GM18907 (cell line): ENCODE data around the gene MTG2.

Source experiments
- ATAC-seq: cut with Tn5 transposase; IDR thresholded peaks from one replicate; pipeline ENCODE4 v1.9.1; 2021; ENCODE audit warnings: mild to moderate bottlenecking, moderate library complexity; ENCODE audit not compliant: unreplicated experiment

The MTG2 gene

DNA sequence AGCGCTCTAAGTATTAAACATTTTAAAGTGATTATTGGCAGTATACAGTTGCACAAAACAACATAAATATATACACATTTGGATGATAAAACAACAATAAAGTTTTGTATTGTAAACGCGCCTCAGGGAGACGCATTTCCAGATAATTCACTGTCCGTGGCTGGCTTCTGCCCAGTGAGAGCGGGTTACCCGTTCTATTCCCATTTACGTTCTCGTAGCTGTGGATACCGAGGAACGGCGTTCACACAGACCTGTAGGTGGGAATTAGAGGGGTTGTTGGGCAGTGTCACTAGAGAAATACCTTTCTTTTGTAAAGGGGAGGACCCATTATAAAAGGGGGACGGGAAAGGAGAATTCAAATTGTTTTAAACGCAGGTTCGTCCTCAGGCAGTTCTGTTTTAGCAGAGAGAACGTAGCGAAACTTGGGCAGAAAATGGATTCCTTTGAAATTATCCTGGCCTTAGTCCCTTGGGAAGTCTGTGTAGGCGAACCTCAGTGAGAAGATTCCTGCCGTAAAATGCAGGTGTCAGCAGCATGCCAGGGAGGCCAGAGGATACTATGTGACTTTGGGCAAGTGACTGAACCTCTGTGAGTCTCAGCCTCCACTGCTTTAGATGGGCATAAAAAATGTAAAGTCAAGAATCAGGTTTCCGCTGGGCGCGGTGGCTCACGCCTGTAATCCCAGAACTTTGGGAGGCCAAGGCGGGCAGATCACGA lies 756 bp downstream of the MTG2 start:
- ATAC-seq: no peak

DNA sequence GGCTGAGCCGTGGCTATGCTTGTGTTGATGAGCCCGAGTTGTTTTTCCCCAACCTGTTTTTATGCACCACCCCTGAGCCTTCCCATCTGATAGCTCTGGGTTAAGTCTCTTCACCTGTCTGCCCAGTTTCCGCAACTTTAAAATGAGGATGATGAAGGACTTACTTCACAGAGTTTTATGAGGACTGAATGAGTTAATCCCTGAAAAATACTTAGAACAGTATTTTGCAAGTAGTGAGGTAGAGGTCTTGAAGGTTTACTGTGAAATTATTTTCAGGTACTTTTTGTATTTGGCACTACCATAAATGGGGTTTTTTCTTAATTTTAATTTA lies 3.2 kb downstream of the MTG2 start:
- ATAC-seq: no peak

DNA sequence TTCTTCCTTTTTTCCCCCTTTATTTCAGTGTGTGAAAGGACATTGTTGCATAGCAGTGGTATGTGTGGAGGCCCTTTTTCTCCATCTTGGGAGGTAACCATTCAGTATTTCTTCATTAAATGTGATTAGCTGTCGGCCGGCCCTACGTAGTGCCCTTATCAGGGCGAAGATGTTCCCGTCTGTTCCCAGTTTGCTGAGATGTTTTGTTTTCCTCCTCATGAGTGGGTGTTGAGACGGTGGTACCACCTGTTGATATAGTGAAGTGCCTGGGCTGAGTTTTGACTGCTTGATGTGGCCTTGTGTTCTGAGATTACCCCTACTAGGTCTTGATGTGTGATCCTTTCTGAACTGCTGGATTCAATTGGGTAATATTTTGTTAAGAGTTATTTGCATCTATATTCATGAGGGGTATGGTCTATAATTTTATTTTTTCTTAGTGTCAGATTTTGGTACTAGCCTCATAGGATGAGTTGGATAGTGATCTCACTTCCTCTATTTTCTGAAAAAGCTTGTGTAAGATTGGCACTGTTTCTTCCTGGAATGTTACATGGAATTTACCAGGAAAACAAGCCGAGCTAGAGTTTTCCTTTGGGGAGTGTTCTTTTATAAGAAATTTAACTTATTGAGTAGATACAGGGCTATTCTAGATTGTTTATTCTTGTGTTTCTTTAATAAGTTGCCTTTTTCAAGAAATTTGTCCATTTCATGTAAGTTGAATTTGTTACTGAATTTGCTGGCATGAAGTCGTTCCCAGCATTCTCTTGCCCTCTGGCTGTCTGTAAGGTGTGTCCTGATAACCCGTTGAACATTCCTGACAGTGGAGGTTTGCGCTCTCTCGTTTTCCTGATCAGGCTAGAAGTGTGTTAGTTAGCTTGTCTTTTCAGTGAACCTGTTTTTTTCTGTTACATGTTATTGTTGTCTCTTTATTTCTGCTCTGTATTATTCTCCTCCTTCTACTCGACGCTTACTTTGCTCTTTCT lies 4.3 kb downstream of the MTG2 start:
- no peak for ATAC-seq

DNA sequence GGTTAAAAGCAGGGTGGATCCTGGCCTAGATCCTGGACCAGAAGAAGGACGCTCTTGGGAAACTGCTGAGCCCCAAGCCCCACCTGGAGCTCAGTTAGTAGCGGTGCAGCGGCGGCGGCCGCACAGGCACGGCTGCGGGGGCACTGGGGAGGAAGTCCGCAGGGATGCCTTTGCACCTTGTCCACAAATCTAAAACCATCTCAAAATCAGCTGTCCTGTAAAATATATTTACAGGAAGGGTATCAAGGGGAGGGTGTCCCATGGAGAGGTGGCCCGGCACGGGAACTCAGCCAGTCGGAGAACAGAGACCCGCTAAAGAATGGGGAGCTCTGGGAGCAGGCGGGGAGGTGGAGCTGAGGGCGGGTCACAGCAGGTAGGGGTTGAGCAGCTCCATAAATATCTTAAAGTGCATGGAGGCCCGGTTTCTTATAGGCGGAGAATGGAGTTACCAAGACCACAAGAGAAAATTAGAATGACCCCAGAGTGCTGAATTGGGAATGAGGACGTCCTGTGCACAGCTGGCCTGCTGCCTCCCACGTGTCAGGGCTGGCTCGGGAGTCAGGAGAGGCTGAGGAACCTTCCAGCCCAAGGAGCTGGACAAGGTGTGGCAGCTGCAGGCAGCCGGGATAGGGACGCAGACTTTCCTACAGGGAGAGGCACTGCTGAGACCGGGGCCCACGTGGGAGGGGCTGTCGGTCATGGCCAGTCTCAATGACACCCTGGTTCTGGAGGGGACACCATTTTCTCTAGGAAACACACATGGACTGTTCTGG lies 8.0 kb downstream of the MTG2 start:
- ATAC-seq: no peak

DNA sequence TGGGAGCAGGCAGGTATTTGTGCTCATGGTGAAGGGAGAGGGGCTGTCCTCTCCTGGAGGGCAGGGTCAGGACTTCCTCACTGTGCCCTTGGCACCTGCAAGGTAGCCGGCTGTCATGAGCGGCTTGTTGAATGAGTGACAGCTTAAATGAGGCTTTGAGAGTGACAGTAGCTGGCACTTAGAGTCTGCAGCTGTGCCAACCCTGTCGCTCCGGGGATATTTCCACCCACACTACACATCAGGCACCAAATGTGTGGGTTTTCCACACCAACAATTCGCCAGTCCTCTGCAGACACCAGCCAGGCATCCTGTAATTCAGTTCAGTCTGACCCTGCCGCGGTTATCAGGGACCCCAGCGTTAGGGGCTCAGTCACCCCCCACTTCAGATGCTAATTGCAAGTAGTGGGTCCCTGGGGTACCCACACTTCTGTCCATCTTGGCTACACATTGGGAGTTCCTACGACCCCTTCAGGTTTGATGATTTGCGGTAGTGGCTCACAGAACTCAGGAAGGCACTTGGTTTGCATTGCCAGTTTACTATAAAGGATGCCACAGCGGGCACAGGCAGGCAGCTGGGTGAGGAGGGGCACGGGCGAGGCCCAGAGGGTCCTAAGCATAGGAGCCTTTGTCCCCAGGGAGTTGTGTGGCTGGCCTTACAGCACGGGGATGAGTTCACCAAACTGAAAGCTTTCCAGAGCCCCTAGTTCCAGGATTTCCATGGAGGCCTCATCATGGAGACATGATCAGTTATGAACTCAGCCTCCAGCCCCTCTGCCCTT lies 9.1 kb downstream of the MTG2 start:
- no peak for ATAC-seq

DNA sequence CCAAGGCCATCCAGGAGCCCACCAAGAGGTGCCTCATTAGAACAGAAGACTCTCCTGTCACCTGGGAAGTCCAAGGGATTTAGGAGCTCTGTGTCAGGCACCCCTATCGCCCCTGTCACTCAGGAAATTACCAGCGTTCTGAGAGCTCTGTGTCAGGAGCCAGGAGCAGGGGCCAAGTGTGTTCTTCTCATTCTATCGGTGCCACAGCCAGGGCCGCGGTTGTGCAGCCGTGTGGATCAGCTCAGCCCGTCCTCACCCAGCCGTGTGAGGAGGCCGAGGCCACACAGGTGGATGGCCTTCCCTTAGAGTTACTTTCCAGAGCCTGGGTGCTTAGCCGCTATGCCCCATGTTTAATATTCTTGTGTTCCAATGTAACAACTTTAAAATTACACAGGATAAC lies 9.8 kb downstream of the MTG2 start:
- no peak for ATAC-seq

DNA sequence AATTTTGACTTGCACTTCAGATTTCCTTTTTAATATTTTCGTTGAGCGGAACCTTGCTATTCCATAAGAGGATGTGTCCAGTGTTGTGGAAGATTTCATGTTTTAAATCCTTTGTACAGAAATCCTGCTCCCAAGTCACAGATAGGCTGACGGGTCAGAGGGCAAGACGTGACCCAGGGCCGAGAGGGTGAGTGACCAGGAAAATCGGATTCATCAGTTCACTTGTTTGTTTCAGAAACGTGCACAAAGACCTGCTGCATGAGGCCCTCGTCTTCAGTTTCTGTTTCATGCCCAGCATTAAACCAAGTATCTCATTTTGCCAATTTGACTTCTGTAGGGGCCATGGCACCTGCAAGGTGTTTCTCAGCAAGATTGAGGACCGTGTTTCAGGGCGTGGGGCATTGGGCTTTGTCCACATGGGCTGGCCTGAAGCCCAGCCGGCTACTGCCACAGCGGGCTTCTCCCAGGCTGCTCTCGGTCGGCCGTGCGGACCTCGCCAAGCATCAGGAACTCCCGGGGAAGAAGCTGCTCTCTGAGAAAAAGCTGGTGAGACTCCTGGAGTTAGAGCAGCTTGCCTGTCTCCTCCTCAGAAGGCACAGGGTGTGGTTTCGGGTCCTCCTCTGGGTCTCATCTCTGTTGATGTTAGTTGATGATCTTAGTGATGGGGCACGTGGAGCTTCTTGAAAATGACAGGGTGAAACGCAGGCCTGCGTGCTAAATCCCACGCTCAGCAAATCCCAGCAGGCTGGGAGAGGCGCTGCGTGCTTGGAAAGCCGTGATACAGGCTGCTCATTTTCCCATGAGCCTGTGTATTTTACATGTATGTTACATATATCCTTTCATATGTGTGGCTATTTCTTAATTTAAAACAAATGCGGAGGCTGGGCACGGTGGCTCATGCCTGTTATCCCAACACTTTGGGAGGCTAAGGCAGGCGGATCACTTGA lies 10.5 kb downstream of the MTG2 start:
- ATAC-seq: no peak

DNA sequence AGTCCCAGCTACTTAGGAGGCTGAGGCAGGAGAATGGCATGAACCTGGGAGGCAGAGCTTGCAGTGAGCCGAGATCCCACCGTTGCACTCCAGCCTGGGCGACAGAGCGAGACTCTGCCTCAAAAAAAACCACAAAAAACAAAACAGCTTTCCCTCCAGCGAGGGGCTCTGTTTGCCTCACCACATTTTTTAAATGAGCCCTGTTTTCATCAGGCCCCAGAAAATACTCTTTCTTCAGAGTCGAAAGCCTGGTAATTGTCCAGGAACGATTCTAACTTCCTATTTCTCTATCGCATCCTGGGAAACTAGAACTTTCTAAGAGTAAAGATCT lies 12.2 kb downstream of the MTG2 start:
- ATAC-seq: no peak

DNA sequence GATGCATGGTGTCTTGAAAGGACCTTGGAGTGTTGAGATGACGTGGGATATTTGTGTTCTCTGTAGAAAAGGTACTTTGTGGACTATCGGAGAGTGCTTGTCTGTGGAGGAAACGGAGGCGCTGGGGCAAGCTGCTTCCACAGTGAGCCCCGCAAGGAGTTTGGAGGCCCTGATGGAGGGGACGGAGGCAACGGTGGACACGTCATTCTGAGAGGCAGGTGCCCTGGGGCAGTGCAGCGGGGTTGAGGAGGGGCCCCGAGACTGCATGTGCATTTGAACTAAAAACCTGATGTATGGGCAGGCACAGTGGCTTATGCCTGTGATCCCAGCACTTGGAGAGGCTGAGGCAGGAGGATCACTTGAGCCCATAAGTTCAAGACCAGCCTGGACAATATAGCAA lies 12.9 kb downstream of the MTG2 start:
- no peak for ATAC-seq

DNA sequence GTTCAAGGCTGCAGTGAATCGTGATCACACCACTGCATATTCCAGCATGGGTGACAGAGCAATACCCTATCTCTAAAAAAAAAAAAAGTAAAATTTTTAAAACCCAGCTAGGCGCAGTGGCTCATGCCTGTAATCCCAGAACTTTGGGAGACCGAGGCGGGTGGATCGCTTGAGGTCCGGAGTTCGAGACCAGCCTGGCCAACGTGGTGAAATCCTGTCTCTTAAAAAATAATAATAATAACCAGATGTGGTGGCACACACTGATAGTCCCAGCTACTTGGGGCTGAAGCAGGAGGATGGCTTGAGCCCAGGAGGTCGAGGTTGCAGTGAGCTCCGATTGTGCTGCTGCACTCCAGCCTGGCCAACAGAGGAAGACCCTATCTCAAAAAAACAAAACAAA lies 13.5 kb downstream of the MTG2 start:
- ATAC-seq: no peak

DNA sequence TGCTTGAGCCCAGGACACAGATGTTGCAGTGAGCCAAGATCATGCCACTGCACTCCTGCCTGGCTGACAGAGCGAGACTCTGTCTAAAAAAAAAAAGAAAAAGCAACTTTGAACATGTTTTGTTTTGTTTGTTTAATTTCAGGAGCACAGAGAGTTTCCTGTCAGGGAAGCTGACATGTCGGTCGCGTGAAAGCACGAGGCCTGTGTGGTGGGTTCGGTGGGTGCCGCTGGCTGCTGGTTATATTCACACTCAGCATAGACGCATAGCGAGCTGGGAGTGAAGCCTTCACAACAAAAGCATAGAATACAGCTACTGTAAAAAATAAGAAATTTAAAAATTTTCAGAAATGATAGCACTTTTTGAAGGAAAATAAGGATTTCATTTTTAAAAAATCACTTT lies 14.5 kb downstream of the MTG2 start:
- no peak for ATAC-seq

DNA sequence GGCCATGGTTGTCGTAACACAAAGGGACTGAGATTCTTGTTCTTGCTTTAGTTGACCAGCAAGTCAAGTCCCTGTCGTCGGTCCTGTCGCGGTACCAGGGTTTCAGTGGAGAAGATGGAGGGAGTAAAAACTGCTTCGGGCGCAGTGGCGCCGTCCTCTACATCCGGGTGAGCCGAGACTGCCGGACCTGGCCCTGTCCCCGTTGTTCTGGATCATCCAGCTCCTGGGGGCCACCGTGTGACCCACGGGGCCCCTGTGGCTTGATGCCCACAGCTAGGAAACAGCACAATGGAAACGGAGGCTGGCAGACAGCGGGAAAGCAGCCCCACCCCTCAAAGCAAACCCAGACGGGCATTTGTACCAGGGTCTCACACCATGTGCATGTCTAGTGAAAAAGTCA lies 15.0 kb downstream of the MTG2 start:
- no peak for ATAC-seq

DNA sequence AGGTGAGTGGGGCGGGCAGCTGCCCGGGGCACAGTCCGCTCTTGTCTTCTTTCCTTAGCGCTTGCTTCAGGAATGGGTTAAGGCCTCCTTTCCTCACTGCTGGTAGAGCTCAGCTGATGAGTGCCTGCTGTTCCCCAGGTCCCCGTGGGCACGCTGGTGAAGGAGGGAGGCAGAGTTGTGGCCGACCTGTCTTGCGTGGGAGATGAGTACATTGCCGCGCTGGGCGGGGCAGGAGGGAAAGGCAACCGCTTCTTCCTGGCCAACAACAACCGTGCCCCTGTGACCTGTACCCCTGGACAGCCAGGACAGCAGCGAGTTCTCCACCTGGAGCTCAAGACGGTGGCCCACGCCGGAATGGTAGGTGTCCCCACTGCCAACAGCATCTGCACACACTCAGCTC lies 15.7 kb downstream of the MTG2 start:
- no peak for ATAC-seq

DNA sequence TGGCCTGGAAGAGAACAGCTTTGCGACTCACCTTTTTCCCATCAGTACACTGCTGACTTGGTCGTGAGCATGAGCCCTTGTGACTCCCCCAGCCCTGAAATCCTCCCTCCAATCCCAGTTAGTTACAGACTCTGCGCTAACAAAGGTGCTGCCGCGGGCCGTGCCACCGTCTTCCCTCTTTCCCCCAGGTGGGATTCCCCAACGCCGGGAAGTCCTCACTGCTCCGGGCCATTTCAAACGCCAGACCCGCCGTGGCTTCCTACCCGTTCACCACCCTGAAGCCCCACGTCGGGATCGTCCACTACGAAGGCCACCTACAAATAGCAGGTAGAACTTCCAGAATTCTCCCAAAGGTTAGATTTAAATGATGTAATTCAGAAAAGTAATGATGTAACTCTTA lies 16.1 kb downstream of the MTG2 start:
- ATAC-seq: no peak

DNA sequence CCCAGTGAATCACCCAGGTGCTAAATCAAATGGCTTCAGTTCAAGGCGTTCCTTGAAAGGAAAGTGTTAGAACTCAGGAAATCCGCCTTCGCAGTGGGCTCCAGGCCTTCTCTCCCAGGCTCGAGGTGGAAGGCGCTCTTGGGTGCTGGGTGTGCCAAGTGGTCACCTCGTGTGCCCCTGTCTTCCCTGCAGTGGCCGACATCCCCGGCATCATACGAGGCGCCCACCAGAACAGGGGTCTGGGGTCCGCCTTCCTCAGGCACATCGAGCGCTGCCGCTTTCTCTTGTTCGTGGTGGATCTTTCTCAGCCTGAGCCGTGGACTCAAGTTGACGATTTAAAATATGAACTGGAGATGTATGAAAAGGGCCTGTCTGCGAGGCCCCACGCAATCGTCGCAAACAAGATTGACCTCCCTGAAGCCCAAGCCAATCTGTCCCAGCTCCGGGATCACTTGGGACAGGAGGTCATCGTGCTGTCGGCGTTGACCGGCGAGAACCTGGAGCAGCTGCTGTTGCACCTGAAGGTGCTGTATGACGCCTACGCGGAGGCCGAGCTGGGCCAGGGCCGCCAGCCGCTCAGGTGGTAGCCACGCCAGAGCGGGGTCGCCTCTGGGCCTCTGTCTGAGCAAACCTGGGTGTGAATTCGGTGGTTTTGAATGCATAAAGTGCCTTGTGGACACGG lies 17.8 kb downstream of the MTG2 start:
- no peak for ATAC-seq

DNA sequence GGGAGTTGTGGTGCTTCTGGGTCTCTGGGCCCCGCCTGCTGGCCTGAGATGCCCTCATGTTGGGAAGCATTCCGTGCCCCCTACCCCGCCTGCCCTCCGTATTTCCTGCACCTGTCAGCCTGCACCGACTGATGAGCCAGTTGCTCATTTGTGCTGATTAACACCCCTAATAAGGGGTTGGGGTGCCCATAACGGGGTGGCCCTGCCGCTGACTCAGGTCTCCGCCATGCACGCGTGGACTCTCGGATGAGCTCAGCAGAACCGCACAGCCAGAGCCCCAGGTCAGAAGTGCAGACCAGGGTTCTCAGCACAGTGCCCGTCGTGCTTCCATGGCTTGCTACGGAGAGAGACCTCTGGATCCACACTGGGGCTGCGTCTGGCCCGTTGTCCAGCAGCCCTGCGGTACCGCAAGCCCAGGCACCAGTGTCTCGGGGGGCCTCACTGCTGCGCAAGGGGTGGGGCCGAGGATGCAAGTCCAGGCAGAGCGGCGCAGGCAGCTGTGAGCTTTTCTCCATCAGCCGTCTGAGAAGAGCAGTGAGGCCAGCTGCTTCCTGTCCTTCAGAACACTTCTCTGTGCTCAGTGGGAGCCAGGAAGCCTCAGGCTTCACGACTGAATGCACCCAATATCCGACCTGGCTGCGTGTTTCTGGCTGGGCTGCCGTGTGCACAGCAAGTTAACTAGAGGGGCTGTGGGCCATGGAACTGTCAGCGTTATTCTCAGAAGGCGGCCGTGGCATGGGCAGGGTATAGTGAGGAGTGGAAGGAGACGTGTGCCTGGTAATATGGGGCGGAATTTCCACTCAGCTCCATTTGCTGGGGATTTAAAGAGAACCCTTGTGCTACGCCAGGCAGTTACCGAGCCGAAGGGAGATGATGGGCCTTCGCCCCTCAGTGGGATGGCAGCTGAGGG lies 18.6 kb downstream of the MTG2 start:
- ATAC-seq: peak; percentile 62

DNA sequence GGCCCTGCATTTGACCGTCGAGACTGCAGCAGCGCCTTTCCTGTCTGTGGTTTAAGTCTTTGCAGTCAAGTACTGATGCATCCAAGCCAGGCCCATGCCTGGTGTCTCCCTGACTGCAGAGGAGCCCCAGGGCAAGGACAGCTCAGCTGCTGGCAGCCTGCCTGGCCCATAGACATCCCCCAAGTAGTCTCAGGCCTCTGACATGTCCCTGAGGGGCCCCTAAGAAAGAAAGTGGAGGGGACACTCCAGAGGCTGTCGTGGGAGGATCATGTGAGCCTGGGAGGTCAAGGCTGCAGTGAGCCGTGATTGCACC lies 19.2 kb downstream of the MTG2 start:
- ATAC-seq: no peak

DNA sequence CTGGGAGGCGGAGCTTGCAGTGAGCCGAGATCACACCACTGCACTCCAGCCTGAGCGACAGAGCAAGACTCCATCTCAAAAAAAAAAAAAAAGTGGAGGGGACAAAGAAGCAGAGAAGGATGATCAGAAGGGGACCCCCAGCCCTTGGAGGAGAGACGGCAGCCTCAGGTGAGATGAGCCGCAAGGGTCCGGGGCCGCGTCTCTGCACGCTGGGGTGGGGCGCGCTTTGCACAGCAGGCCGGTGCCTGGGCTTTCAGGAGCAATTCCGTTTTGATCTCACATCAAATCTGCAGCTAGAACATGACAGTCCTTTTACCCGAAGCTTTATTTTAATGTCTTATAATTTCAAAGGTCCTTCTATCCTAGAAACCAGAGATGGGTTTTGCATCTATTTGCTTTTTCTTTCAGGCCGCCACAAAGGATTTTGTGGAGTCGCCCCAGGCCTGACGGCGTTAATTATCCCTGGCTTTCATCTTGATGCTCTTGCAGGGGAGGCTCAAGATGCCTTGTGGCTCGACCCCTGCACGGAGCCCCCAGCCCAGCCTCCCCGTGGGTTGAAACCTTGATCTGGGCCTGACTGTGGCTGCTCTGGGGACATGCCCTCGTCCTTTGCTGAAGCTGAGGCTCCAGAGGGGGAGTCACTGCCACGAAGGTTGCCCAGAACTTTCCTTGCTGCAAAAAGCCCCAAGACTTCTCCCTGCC lies 20.0 kb downstream of the MTG2 start:
- ATAC-seq: no peak
